Measurements from ENCODE around the gene HFE. TPM values are rescaled to one million over a fixed set of nuclear protein-coding genes. Genes with fewer than 3 reads are reported as not detected.

The HFE gene
- total RNA-seq, 4 donors from 2014 or later = 1.6 to 7.8 (median 5.0) TPM

- 3 to 5% methylated on average over 5 of the region's 5 CpGs for WGBS, 2 donors (ENCODE audit: low coverage in 1 of 2)
- Histone ChIP-seq H3K4me3 (no peak overlapping the region), H3K27ac (no peak overlapping the region), H3K9me3 (no peaks in the 10 kb centered on the region), H3K27me3 (no peaks in the 10 kb centered on the region), H3K4me1 (no peaks in the 10 kb centered on the region), H3K36me3 (no peaks in the 10 kb centered on the region)
- intact Hi-C loops (cut with DNase I; ENCODE audit: low total_unique reads) = loop anchor here (1.0 kb wide), 1 partner anchor 31 kb away; no protein-coding TSS in a partner anchor
- in situ Hi-C loops (cut with MboI; ENCODE audit: low pct_ligation_motif_present in 1 of 4, low pct_unique_long_range_greater_than_20kb in 1 of 4, low sequenced_read_pairs in 3 of 4) = loop anchor here in 1 of 4 donors (5.0 kb wide), 1 partner anchor 35 kb away; no protein-coding TSS in a partner anchor
- peak; percentile 70 to 88 (median 83) for TF ChIP-seq CTCF (IDR thresholded peaks at IDR 0.05)
- no peak for TF ChIP-seq EP300 (IDR thresholded peaks at IDR 0.05; ENCODE audit: low read depth)
- DNase-seq = peak; percentile 69
These were observed 10.1 kb downstream of the HFE start for GRCh38 chr6:26097268-26097875.

- Histone ChIP-seq H3K4me3 (peak overlapping the region in 2 of 4 donors; percentile 13 to 53), H3K36me3 (no peaks in the 10 kb centered on the region), H3K4me1 (peaks cover 6 to 23% (median 13%) of the 10 kb centered on the region in 4 donors), H3K9me3 (no peaks in the 10 kb centered on the region), H3K27me3 (no peaks in the 10 kb centered on the region), H3K27ac (peak overlapping the region; percentile 91 to 95 (median 93))
- TF ChIP-seq POLR2A (IDR thresholded peaks at IDR 0.05) = no peak
- no peak for TF ChIP-seq CTCF (IDR thresholded peaks at IDR 0.05)
- TF ChIP-seq POLR2AphosphoS5 (IDR thresholded peaks at IDR 0.05) = no peak
- no peak for TF ChIP-seq EP300 (IDR thresholded peaks at IDR 0.05; ENCODE audit: low read depth)
- intact Hi-C loops (cut with DNase I; ENCODE audit: low total_unique reads) (no loop called here), in situ Hi-C loops (cut with MboI; ENCODE audit: low pct_ligation_motif_present in 1 of 4, low pct_unique_long_range_greater_than_20kb in 1 of 4, low sequenced_read_pairs in 3 of 4) (loop anchor here in 3 of 4 donors (5.0 to 25.0 kb wide), 3 partner anchors 36 to 1034 kb away; a partner anchor contains a TSS)
- DNase-seq = no peak
- 15 to 18% methylated on average over 9 of the region's 9 CpGs for WGBS, 2 donors (ENCODE audit: low coverage in 1 of 2)
These were observed 16.0 kb downstream of the HFE start for GRCh38 chr6:26103141-26103769.

GRCh38 chr6:26103770-26104456 is 16.7 kb downstream of the HFE start:
- in situ Hi-C loops (cut with MboI; ENCODE audit: low pct_ligation_motif_present in 1 of 4, low pct_unique_long_range_greater_than_20kb in 1 of 4, low sequenced_read_pairs in 3 of 4) = loop anchor here in 3 of 4 donors (5.0 to 25.0 kb wide), 3 partner anchors 37 to 1033 kb away; a partner anchor contains a TSS
- 0 to 1% methylated on average over 28 to 39 of the region's 39 CpGs for WGBS, 2 donors (ENCODE audit: low coverage in 1 of 2)

More at GRCh38 chr6:26103770-26104456, 16.7 kb downstream of the HFE start:
- Histone ChIP-seq H3K4me1 (peaks cover 6 to 23% (median 13%) of the 10 kb centered on the region in 4 donors), H3K4me3 (peak overlapping the region; percentile 23 to 53 (median 32)), H3K27ac (peak overlapping the region; percentile 91 to 95 (median 93)), H3K9me3 (no peaks in the 10 kb centered on the region), H3K36me3 (no peaks in the 10 kb centered on the region), H3K27me3 (no peaks in the 10 kb centered on the region)
- peak; percentile 92 for DNase-seq
- TF ChIP-seq CTCF (IDR thresholded peaks at IDR 0.05) = peak; percentile 42 to 73 (median 54)
- TF ChIP-seq POLR2AphosphoS5 (IDR thresholded peaks at IDR 0.05) = peak; percentile 99 to 100 (median 100)
- peak; percentile 49 for TF ChIP-seq EP300 (IDR thresholded peaks at IDR 0.05; ENCODE audit: low read depth)
- peak; percentile 100 for TF ChIP-seq POLR2A (IDR thresholded peaks at IDR 0.05)
- intact Hi-C loops (cut with DNase I; ENCODE audit: low total_unique reads) = no loop called here
